Measurements from ENCODE around the gene LSAMP. TPM values are rescaled to one million over a fixed set of nuclear protein-coding genes. Genes with fewer than 3 reads are reported as not detected.

Gene LSAMP
- total and polyA plus RNA-seq, 2 of the 8 experiments (the other 6 are each of a cell fraction or from before 2014, with no cell fraction given): 1.8 to 5.7 TPM

- H3K14ac ChIP-seq (ENCODE audit: insufficient read length): no peak overlapping the region
- no peak overlapping the region for H2AK5ac ChIP-seq (ENCODE audit: low read depth, low read length)
- no peak overlapping the region for H3K4me3 ChIP-seq (ENCODE audit: extremely low read depth in 1 of 4, insufficient read depth in 2 of 4, low read depth in 3 of 4, low read length in 4 of 4)
- H3K9ac ChIP-seq (replicated peaks in 1 of 4; ENCODE audit: extremely low read depth in 1 of 4, low read depth in 3 of 4, low read length in 3 of 4): no peak overlapping the region
- 95% methylated on average over 1 of the region's 1 CpG; no CpG with 5 or more reads in 1 of the 2 experiments for WGBS, 2 experiments (ENCODE audit: extremely low coverage in 1 of 2, insufficient coverage in 1 of 2, insufficient read length in 1 of 2, insufficient replicate concordance in 2 of 2, low coverage in 1 of 2, low lambda C conversion rate in 2 of 2, missing lambda C conversion rate in 1 of 2)
- H4K5ac ChIP-seq (ENCODE audit: insufficient read length, low read depth, low read length): no peak overlapping the region
- no peak overlapping the region for H2BK15ac ChIP-seq (ENCODE audit: low read length)
- H2BK5ac ChIP-seq (ENCODE audit: low read depth, low read length): no peak overlapping the region
- H3K56ac ChIP-seq (replicated peaks; ENCODE audit: insufficient read length, low read depth, low read length): no peak overlapping the region
- H3K18ac ChIP-seq (ENCODE audit: extremely low read depth, low read length): no peak overlapping the region
- H2AFZ ChIP-seq (ENCODE audit: low read length): no peak overlapping the region
- no peak overlapping the region for H2BK12ac ChIP-seq (ENCODE audit: low read depth, low read length)
- no peaks in the 10 kb centered on the region for H3K79me1 ChIP-seq (ENCODE audit: low read depth, low read length)
- no peaks in the 10 kb centered on the region for H3K36me3 ChIP-seq (ENCODE audit: control insufficient read depth in 2 of 4, insufficient read depth in 4 of 4, low read length in 3 of 4)
- no peaks in the 10 kb centered on the region for H3K27me3 ChIP-seq (replicated peaks in 1 of 4; ENCODE audit: control insufficient read depth in 3 of 4, extremely low read depth in 1 of 4, insufficient read depth in 3 of 4, low read length in 3 of 4)
- no peak for DNase-seq (ENCODE audit: low read depth in 1 of 2, low spot score in 2 of 2)
- no peak overlapping the region for H2BK20ac ChIP-seq (ENCODE audit: low read length)
- H3K27ac ChIP-seq (ENCODE audit: low read depth, low read length): no peak overlapping the region
- H3K9me3 ChIP-seq (ENCODE audit: insufficient read depth in 2 of 2, low read depth in 1 of 2, low read length in 1 of 2): no peaks in the 10 kb centered on the region
- no peaks in the 10 kb centered on the region for H3K4me1 ChIP-seq (replicated peaks in 1 of 4; ENCODE audit: control insufficient read depth in 3 of 4, insufficient read depth in 4 of 4, low read length in 3 of 4)
- no peaks in the 10 kb centered on the region for H4K20me1 ChIP-seq (replicated peaks in 1 of 2; ENCODE audit: control insufficient read depth in 1 of 2, insufficient read depth in 2 of 2, low read length in 2 of 2)
- H3K23ac ChIP-seq (ENCODE audit: insufficient read length): no peak overlapping the region
- CTCF ChIA-PET (ENCODE audit: partially characterized antibody): no interaction called here
- no peaks in the 10 kb centered on the region for H3K23me2 ChIP-seq (ENCODE audit: low read depth, low read length)
- POLR2A ChIA-PET (ENCODE audit: partially characterized antibody): no interaction called here
- FAIRE-seq: no peak
- H3K79me2 ChIP-seq (ENCODE audit: control insufficient read depth in 1 of 2, insufficient read depth in 2 of 2, low read length in 2 of 2): no peaks in the 10 kb centered on the region
- no peak overlapping the region for H4K8ac ChIP-seq (ENCODE audit: extremely low read depth, insufficient read depth, low read length)
- no peak overlapping the region for H3K4ac ChIP-seq (replicated peaks; ENCODE audit: insufficient read length, low read depth, low read length)
- H4K91ac ChIP-seq (replicated peaks; ENCODE audit: insufficient read length, low read length): no peak overlapping the region
- TF ChIP-seq RXRA (IDR thresholded peaks at IDR 0.05; ENCODE audit: insufficient read depth, low read depth, low read length): no peak
- no peak for TF ChIP-seq KDM4A (IDR thresholded peaks at IDR 0.05; ENCODE audit: low read depth, low read length, severe bottlenecking)
- H2BK120ac ChIP-seq (replicated peaks; ENCODE audit: low read depth, low read length): no peak overlapping the region
- no peak overlapping the region for H3K4me2 ChIP-seq (ENCODE audit: insufficient read depth in 1 of 2, low read depth in 2 of 2, low read length in 2 of 2)
These were observed 417.1 kb downstream of the LSAMP start for GRCh38 chr3:116028157-116028556.

All from H1 (cell line).